ENCODE results near the gene SMIM35. TPM values are rescaled to one million over a fixed set of nuclear protein-coding genes. Genes with fewer than 3 reads are reported as not detected.

Gene SMIM35
- total RNA-seq, 3 donors from 2014 or later (not counting 1 experiment from before 2014, with no cell fraction given), result 0.30 to 0.68 (median 0.33) TPM

- H3K27ac Mint-ChIP-seq, result peak overlapping the region; percentile 93 to 96
- H3K36me3 Mint-ChIP-seq, result no peaks in the 10 kb centered on the region
- H3K4me1 ChIP-seq (ENCODE audit: control insufficient read depth, insufficient read depth, low read length), result peaks cover 99% of the 10 kb centered on the region
- no peak for TF ChIP-seq CTCF (IDR thresholded peaks at IDR 0.05)
- peak in 1 of 3 donors; percentile 1 for ATAC-seq
- no peaks in the 10 kb centered on the region for H3K27me3 ChIP-seq (ENCODE audit: control insufficient read depth, insufficient read depth, low read length)
- no peaks in the 10 kb centered on the region for H3K9me3 ChIP-seq (ENCODE audit: control insufficient read depth, insufficient read depth, low read length)
- intact Hi-C loops (cut with micrococcal nuclease), result loop anchor here (1.0 to 10.0 kb wide), 5 partner anchors 21 to 218 kb away; partner anchors contain the start of genes IL10RA and JAML
- H3K4me3 ChIP-seq (ENCODE audit: low read length), result no peak overlapping the region
- peak overlapping the region; percentile 93 for H3K4me3 Mint-ChIP-seq
- 33% methylated on average over 2 of the region's 5 CpGs for WGBS (ENCODE audit: insufficient coverage)
- no peaks in the 10 kb centered on the region for H3K36me3 ChIP-seq (ENCODE audit: control insufficient read depth, insufficient read depth, low read length)
- peaks cover 0 to 6% of the 10 kb centered on the region in 2 donors for H3K9me3 Mint-ChIP-seq
- no peaks in the 10 kb centered on the region for H3K27me3 Mint-ChIP-seq (ENCODE audit: low read depth in 2 of 2)
- peak in 1 of 2 donors; percentile 43 for DNase-seq
- peak overlapping the region; percentile 92 for H3K27ac ChIP-seq (ENCODE audit: low read length)
- H3K4me1 Mint-ChIP-seq, result peaks cover 95 to 100% of the 10 kb centered on the region in 2 donors
Measured at GRCh38 chr11:118007040-118007439, 79.7 kb downstream of the SMIM35 start.

- Mint-ChIP-seq H3K4me1 (peaks cover 98 to 100% of the 10 kb centered on the region in 2 donors), H3K27ac (peak overlapping the region; percentile 93 to 97)
Measured at GRCh38 chr11:118006153-118006534, 80.6 kb downstream of the SMIM35 start.

GRCh38 chr11:118005224-118006152 lies 81.3 kb downstream of the SMIM35 start:
- Histone ChIP-seq H3K4me3 (ENCODE audit: low read length) (no peak overlapping the region), H3K4me1 (ENCODE audit: control insufficient read depth, insufficient read depth, low read length) (peaks cover 99% of the 10 kb centered on the region), H3K9me3 (ENCODE audit: control insufficient read depth, insufficient read depth, low read length) (no peaks in the 10 kb centered on the region), H3K36me3 (ENCODE audit: control insufficient read depth, insufficient read depth, low read length) (peaks cover 10% of the 10 kb centered on the region), H3K27ac (ENCODE audit: low read length) (peak overlapping the region; percentile 92), H3K27me3 (ENCODE audit: control insufficient read depth, insufficient read depth, low read length) (no peaks in the 10 kb centered on the region)
- peaks cover 0 to 6% of the 10 kb centered on the region in 2 donors for H3K9me3 Mint-ChIP-seq
- intact Hi-C loops (cut with micrococcal nuclease), result loop anchor here (2.0 to 10.0 kb wide), 3 partner anchors 38 to 219 kb away; partner anchors contain the start of gene JAML
- no peak for TF ChIP-seq CTCF (IDR thresholded peaks at IDR 0.05)
- ATAC-seq (no peak), DNase-seq (no peak)
- no peaks in the 10 kb centered on the region for H3K27me3 Mint-ChIP-seq (ENCODE audit: low read depth in 2 of 2)
- H3K4me3 Mint-ChIP-seq, result peak overlapping the region; percentile 5
- peak overlapping the region; percentile 93 to 97 for H3K27ac Mint-ChIP-seq
- 95% methylated on average over 12 of the region's 12 CpGs for WGBS (ENCODE audit: insufficient coverage)
- no peaks in the 10 kb centered on the region for H3K36me3 Mint-ChIP-seq
- peaks cover 95 to 100% of the 10 kb centered on the region in 2 donors for H3K4me1 Mint-ChIP-seq

More at GRCh38 chr11:118006153-118006534, 80.6 kb downstream of the SMIM35 start:
- Histone ChIP-seq H3K4me1 (ENCODE audit: control insufficient read depth, insufficient read depth, low read length) (peaks cover 99% of the 10 kb centered on the region), H3K27ac (ENCODE audit: low read length) (peak overlapping the region; percentile 92), H3K36me3 (ENCODE audit: control insufficient read depth, insufficient read depth, low read length) (peaks cover 4% of the 10 kb centered on the region), H3K9me3 (ENCODE audit: control insufficient read depth, insufficient read depth, low read length) (no peaks in the 10 kb centered on the region), H3K4me3 (ENCODE audit: low read length) (no peak overlapping the region), H3K27me3 (ENCODE audit: control insufficient read depth, insufficient read depth, low read length) (no peaks in the 10 kb centered on the region)
- H3K4me3 Mint-ChIP-seq, result no peak overlapping the region
- WGBS (ENCODE audit: insufficient coverage), result 86% methylated on average over 4 of the region's 4 CpGs
- TF ChIP-seq CTCF (IDR thresholded peaks at IDR 0.05), result no peak
- intact Hi-C loops (cut with micrococcal nuclease), result loop anchor here (2.0 to 10.0 kb wide), 3 partner anchors 39 to 219 kb away; partner anchors contain the start of gene JAML
- H3K27me3 Mint-ChIP-seq (ENCODE audit: low read depth in 2 of 2), result no peaks in the 10 kb centered on the region
- H3K9me3 Mint-ChIP-seq, result peaks cover 0 to 6% of the 10 kb centered on the region in 2 donors
- ATAC-seq (no peak), DNase-seq (no peak)
- no peaks in the 10 kb centered on the region for H3K36me3 Mint-ChIP-seq

Measured in natural killer cell (primary cell).